Limb (tissue), 2 donors: ENCODE data around the gene RPS24.

Experiments used
- DNase-seq, 2 donors: peaks; one replicate each; pipeline ENCODE4 v3.0.0-alpha.2; 2016; ENCODE audit errors: extremely low spot score in 2 of 2

RPS24 gene

DNA sequence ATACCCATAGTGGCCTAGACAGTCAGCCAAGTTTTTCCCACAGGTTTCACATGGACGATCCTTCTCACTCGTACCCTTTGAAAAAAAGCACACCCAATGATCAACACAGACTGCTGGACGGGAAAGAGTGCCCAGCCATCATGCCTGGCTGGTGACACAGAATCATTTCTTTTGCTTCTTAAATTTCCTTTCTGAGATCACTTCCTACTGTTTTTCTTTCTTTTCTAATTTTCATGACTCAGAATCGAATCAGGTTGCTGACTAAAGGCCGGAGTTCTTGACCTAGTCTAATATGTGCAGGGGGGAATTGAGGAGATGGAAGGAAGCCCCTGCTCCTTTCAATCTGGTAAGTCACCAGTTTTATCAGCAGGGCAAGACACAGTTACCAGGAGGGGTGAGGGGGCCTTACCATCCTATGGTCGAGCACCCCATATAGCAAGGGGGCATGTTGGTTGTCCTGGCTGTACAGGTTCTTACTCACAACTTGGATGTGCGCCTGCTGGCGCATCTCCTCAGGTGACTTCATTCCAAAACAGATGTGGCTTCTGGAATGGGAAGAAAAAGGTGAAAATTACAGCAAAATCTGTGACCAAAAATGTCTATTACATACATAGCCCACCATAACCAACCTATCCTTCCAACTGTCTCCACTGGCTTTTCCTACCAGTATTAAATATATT, 7.8 kb upstream of the RPS24 start:
- DNase-seq, result no peak

DNA sequence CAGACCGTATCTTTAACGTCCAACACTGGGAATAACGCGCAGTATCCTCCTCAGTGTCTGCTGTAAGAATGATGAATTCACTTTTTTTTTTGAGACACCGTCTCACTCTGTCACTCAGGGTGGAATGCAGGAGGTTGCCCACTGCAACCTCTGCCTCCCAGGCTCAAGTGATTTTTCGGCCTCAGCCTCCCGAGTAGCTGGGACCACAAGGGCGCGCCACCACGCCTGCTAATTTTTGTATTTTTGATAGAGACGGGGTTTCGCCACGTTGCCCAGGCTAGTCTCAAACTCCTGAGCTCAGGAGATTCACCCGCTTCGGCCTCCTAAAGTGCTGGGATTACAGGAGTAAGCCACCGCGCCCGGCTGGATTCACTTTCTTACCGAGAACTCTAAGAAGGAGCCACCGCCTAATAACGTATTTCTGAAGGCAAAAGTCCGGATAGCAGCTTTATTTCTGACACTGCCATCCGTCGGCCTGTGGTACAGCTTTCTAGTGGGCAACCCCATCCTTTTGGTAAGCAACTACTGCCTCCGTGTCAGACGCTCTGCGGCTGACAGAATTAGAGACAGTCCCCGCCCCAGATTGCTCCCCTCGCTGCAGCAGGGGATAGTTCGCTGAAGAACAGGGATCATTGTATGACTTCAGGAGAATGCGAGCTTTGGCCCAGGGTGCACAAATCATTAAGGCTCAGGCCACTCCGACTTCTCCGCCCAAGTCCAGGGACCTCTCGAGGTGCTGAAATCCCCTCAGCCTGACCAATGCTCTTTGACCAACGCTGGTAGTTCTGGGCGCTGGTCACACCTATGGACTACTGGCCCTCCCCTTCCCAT, 5.0 kb upstream of the RPS24 start:
- DNase-seq, result no peak

DNA sequence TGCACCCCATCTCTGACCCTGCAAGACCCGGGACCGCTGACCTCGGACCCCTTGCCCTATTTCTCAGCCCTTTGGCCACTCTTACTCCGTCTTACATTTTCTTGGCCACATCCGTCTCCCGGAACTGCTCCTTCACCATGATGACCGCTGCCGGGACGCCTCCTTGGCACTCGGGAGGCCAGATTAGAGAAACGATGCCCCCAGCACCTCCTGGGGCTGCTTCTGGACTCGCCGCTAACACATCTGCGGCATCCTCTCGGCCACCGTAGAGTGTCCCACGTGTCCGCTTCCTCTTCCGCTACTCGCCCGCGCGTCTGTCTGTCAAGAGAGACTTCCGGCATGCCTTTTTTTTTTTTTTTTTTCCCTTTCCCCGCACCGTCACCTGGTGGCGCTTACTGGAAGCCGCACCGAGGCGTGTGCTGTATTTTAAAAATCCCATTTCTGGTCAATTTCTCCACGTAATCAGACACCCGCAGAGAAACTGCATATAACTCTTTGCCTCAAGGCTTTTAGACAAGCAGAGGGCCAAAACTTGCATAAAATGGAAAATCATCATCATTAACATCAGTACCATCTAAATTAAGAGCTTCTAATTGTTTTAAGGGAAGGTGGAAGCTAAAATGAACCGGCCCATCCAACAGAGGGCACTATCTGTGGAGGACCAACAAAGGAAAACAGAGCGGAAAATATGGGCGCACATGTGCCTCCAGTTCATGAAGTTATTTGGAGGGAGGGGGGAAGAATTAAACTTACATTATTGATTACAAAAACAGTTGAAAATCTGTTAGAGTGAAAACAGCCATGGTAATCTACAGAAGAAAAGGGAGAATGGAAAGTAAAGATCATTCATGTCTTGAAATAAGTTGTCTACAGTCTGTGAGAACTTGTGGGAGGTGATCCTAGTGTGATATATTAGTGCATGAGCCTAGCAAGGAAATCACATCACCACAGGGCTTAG, 4.1 kb upstream of the RPS24 start, which contains the start of gene POLR3A:
Gene POLR3A, minus strand, starts transcription at position 247 of the 958 bp plus-strand sequence. Its CDS starts 108 bp downstream, at position 139.
- peak; percentile 92 to 95 for DNase-seq

DNA sequence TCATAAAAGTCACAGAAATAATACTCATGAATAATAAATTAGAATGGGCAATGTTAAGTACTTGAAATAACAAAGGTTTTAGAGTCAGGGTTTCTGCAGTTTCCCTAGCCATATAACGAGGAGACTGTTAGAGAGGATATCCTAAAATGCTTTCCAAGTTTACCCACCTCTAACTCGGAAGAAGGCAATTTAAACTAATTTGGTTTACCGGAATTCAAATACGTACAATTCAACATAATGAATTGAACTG, 351 bp upstream of the RPS24 start:
- DNase-seq, result no peak

DNA sequence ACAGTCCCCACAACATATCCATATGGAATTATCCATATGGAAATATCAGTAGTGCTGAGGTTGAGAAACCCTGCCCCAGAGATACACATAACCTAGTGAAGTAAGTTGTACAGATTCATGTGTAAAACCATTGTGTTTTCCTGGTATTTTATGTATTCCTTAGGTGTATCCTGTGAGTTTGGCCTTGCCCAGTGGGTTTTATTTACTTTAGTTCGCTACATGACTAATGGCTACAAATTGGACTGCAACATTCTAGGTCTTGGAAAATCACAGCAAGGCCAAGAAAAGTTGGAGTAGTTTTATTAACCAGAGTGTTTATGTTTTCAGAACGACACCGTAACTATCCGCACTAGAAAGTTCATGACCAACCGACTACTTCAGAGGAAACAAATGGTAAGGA, 1.4 kb downstream of the RPS24 start:
- no peak for DNase-seq

DNA sequence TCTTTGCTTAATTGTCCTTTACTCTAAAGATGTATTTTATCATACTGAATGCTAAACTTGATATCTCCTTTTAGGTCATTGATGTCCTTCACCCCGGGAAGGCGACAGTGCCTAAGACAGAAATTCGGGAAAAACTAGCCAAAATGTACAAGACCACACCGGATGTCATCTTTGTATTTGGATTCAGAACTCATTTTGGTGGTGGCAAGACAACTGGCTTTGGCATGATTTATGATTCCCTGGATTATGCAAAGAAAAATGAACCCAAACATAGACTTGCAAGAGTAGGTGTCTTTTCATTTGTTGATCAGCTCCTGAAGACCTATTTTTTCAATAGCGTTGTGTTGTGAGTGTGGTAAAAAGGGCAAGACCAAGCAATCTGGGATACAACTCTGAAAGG, 1.8 kb downstream of the RPS24 start:
- DNase-seq, result no peak

DNA sequence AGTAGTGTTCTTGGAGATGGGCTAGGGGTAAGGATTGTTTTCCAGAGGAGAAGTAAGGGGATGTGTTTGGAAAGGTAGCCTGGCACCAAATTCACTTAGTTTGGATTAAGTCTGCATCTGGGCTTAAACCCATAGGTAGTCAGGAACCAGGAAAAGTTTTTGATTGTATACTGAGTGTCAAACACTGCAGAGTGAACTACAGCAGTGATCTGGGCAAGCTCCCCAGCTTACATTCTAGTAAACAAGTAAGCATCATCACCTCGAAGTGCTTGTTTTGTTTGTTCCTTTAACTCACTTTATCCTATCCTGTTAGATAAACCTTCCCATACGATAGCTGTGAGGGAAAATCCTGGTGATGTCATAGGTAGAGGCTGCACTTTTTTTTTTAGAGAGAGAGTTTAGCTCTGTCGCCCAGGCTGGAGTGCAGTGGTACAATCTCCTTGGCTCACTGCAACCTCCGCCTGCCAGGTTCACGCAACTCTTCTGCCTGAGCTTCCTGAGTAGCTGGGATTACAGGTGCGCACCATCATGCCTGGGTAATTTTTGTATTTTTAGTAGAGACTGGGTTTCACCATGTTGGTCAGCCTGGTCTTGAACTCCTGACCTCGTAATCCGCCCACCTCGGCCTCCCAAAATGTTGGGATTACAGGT, 2.4 kb downstream of the RPS24 start:
- no peak for DNase-seq

DNA sequence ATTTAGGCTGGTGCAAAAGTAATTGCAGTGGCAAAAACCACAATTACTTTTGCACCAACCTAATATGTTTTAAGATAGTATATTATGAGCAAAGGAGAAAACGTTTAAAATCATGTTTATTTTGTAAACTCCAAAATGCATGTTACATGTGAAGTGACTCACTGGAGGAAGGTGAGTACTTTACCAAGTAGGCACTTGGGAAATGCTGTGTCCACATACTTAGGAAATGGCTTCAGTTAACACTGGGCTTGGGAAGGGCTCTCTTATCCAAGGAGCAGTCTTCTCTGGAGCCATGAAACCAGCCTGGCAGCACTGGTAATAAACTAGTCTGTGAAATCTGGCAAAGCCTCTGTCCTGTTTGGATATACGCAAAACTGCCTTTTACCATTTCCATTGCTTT, 4.4 kb downstream of the RPS24 start:
- no peak for DNase-seq

DNA sequence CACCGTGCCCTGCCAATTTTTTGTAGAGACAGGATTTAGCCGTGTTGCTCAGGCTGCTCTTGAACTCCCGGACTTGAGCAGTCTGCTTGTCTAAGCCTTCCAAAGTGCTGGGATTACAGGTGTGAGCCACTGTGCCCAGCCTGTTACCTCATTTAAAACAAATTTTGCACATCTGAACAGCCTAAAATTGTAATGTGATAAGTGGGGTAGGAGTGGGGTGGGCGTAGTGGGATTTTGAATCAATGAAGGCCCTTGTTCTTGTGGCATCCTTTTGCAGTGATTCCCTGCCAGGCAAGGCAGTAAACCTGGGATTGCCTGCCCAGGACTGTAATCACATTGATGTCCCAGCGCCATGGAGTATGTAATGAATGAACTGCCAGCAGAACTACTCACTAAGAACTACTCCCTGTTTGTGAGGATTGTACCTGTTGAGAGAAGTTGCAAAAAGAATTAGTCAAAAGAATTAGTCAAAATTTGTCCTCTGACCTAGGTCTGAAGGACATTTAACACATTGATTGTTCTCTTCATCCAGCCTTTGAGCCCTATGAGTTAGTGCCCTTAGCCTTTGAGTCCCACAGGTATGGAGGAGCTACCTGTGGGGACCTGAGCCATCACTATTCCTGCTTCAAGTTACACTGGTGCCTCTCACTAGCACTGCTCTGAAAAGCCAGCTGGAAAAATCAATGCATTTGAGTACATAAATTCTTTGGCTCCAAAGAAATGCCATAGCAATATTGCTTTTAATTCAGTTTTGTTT, 5.3 kb downstream of the RPS24 start:
- DNase-seq, result no peak

DNA sequence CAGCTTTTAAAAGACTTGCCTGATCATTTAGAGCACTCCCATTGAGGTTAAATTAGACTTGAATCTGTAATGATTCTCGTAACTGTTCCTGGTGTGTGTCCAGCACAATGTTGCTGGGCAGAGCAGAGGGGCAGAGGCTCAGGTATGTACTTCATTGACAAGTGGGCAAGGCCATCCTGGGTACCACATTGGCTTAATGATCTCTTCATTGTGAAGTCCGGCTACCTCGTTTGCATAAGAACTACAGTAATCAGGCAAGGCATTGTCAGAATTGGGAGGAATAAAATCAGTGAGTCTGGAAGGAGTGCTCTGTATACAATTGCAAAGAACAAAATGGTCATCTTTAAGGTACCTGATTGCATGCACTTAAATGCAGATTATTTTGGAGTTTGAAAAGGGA, 6.1 kb downstream of the RPS24 start:
- no peak for DNase-seq

DNA sequence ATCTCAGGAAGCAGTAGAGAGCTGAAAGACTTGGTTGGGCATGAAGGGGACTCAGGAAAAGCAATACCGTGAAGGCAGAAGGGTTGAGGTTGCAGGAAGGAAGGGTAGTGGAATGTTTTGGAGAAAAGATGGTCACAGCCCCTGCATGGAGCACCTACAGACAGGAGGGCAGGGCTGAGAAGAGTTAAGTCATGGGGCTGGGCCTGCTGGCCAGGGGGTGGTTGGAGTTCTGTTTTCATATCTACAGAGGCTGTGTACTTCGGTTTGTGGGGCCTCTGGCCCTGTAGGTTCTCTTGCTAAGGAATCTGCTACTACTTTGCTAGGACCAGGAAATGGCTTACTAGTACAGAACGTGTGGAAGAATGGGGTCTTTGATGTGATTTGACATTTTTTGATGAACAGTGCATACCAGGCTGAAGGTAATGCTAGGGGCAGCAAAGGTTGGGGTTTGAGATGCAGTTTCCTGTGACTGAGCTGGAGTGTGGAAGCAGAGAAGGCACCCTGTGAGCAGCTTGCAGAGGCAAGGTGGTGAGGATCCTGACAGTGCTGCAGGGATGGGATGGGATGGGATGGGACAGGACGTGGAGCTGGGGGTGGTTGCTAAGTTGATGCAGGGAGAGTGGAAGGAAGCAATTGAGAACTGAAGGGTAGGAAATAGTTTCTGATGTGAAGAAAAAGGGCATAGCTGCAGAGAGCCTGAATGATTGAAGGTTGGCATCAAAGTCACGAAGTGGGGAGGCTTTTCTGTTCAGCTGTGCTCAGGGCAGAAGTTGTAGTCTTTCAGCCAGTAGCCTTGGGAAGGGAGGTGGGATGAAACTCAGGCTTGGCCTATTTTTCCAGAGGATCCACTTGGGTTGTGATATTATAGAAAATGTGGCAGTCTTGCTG, 7.8 kb downstream of the RPS24 start:
- DNase-seq, result no peak

DNA sequence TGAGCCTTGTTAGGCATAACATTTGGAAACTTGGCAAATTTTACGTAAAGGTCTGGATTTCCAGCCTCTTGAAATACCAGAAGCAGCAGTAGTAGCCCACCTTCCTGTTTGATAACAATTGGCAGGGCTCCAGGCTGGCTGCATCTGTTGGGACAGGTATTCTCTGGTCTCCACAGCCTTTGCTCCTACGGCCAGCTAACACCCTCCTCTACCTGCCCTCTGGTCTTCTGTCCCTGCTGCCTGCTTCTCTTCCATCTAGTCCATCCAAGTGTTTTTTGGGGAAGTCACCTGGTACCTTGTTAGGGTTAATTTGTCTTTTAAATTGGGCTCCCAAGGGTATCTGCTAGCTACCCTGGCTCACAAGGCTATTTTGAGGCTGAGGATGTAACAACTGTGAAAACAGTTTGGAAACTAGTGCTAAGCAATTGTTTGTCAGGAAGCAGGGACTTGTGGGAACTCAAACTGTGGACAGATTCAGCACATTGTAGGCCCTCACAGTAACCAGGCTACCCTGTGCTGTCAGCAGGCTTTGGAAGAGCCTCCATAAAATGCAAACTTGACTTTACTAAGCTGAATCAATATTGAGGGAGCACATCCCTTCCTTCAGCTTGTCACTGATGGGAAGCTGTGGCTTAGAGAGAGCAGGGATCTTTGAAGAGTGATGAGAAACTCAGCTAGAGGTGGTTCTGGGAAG, 8.5 kb downstream of the RPS24 start:
- DNase-seq, result no peak

DNA sequence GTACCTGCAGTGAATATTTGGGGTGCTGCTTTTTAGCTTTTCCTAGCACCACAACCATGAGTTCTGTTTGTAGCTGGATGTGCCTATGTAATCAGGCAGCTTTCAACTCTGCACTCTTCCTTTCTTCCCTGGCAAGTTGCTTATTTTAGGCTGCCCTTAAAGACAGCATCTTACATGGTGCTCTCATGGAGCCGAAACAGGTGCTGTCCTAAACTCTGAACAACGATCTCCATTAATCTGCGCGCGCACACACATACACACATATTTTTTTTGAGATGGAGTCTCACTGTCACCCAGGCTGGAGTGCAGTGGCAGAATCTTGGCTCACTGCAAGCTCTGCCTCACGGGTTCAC, 9.1 kb downstream of the RPS24 start:
- DNase-seq, result no peak

DNA sequence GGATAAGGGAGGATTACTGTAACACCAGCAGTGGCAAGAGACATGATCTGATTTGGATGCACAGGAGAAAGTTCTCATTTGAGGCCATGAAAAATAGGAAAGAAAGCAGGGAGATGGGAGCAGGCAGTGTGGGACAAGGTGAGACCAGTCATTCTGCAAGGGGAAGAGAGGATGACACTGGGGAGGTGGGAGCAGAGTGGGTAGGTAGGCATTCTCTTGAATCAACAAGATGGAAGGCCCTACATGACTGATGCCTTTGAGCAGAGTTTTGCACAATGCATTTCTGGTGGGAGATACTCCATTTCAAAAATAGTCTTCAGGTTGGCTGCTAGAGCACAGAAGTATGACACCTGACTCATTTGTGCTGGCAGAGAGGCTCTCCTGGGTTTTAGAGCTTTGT, 10.5 kb downstream of the RPS24 start:
- no peak for DNase-seq

DNA sequence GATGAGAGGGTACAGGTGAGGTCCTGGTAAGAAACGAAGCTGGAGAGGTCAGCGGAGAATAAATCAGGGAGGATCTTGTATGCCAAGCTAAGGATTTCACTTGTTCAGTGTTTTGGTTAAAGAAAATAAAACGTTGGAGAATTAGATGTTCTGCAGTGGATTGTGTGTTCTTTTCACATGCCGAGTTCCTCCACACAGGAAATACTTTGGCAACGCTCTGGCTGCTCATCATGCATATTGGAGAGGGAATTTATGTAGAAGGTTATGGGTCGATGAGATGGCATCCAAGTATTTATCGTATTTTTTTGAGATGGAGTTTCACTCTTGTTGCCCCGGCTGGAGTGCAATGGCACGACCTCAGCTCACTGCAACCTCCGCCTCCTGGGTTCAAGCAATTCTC, 11.0 kb downstream of the RPS24 start:
- no peak for DNase-seq

DNA sequence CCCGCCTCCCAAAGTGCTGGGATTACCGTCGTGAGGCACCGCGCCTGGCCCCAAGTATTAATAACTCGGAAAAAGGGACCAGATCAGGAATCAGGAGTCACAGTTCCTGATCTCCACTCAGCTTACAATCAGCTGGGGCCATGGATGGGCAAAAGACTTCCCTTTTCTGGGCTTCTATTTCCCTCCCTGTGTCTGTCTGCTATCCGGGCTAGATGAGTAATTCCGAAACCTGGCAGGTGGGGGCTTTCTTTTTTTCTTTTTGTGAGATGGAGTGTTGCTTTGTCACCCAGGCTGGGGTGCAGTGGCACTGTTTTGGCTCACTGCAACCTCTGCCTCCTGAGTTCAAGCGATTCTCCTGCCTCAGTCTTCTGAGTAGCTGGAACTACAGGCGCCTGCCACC, 11.6 kb downstream of the RPS24 start:
- no peak for DNase-seq

DNA sequence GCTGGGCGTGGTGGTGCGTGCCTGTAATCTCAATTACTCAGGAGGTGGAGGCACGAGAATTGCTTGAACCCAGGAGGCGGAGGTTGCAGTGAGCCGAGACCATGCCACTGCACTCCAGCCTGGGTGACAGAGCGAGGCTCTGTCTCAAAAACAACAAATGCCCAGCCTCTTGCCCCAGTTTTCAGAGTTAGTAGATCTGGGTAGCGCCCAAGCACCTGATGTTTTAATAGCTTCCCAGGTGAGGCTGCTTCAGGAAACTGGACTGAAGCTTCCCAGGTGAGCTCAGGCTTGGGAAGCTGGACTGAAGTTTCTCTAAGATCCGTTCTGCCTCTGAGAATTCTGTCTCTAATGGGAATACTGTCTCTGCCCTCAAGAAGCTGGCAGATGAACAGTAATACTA, 12.2 kb downstream of the RPS24 start:
- no peak for DNase-seq

DNA sequence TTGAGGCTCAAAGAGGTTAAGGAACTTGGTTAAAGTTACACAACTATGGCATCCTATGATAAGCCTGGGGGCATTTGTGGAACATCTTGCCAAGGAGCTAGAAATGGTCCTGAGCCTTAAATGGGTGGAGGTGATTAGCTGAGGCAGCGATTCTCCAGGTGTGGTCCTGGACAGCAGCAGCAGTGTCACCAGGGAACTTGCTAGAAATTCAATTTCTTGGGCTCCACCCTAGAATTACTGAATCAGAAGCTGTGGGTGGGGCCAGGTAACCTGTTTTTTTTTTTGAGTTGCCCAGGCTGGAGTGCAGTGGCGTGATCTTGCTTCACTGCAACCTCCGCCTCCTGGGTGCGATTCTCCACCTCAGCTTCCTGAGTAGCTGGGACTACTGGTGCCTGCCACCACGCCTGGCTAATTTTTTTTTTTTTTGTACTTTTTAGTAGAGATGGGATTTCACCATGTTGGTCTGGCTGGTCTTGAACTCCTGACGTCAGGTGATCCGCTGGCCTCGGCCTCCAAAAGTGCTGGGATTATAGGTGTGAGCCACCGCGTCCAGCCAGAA, 13.1 kb downstream of the RPS24 start:
- no peak for DNase-seq

DNA sequence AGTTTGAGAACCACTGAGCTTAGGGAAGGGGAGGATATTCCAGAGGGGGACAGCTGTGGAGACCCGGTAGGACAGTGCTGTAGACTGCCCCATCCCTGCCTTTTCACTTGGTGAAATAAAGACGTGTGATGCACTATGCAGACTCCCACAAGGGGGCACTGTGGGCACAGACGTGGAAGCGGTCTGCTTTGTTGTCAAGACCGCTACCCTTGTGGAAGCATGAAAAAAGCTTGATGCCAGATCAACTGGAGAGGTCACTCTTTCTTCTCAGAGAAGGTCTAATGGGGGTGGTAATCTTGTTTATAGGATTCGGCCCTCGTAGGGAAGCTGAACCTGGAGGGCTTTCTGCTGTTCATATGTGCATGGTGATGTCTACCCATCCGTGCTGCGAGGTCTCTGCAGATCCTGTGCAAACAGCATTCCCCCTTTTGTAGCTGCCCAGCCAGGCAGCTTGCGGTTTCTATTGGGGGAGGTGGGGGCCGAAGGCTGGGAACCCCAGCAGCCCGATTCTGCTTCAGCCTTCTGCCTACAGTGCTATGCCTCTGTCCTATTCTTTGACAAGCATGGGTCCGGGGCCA, 13.7 kb downstream of the RPS24 start:
- peak; percentile 87 to 95 for DNase-seq
